ENCODE data around the gene KDM1B.

KDM1B gene

DNA sequence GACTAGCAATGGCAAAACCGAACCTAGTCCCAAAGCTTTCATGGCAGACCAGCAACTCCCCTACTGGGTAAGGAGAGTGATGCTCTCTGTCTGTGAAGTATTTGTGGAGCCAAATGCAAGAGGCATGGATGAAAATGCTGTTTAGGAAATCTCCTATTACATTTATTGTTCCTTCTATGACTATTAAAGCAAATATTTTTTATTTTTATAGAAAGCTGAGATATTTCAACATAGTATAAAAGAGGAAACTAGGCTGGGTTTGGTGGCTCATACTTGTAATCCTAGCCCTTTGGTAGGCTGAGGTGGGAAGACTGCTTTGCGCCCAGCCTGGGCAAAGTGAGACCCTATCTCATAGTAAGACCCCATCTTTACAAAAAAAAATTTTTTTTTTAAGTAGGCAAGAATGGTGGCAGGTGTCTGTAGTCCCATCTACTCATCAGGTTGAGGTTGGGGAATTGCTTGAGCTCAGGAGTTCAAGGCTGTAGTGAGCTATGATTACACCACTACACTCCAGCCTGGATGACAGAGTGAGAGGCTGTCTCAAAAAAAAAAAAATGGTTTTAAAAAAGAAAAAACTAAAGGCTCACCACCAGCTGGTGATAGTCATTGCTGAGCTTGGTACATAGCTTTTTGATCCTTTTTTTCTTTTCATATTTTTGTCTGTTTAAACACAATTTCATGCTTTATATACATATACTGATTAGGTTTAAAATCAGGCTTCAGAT is 11.3 kb downstream of the KDM1B start:
- TF ChIP-seq, protein P1, sequence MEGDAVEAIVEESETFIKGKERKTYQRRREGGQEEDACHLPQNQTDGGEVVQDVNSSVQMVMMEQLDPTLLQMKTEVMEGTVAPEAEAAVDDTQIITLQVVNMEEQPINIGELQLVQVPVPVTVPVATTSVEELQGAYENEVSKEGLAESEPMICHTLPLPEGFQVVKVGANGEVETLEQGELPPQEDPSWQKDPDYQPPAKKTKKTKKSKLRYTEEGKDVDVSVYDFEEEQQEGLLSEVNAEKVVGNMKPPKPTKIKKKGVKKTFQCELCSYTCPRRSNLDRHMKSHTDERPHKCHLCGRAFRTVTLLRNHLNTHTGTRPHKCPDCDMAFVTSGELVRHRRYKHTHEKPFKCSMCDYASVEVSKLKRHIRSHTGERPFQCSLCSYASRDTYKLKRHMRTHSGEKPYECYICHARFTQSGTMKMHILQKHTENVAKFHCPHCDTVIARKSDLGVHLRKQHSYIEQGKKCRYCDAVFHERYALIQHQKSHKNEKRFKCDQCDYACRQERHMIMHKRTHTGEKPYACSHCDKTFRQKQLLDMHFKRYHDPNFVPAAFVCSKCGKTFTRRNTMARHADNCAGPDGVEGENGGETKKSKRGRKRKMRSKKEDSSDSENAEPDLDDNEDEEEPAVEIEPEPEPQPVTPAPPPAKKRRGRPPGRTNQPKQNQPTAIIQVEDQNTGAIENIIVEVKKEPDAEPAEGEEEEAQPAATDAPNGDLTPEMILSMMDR (IDR thresholded peaks at IDR 0.05): no peak

- TF ChIP-seq, protein P1 (IDR thresholded peaks at IDR 0.05): no peak
These were observed 13.0 kb downstream of the KDM1B start for GRCh38 chr6:18168264-18168663.

GRCh38 chr6:18171871-18172270 is 16.6 kb downstream of the KDM1B start:
- TF ChIP-seq, protein P1 (IDR thresholded peaks at IDR 0.05): no peak

DNA sequence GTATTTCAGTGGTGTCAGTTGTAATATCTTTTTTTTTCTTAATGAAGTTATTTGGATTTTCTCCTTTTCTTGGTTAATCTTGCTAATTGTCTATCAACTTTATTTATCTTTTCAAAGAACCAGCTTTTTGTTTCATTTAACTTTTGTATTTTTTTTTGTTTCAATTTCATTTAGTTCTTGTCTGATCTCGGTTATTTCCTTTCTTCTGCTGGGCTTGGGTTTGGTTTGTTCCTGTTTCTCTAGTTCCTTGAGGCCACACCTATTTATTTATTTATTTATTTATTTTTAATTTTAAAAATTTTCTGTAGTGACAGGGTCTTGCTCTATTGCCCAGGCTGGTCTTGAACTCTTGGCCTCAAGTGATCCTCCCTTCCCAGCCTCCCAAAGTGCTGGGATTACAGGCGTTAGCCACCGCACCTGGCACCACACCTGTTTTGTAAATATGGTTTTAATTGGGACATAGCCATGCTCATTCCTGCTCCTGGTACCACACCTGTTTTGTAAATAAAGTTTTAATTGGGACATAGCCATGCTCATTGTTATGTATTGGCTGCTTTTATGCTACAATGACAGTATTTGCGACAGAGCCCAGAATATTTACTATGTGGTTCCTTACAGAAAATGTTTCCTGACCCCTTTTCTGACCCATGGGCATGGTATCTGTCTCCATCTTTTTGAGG is 22.2 kb downstream of the KDM1B start:
- TF ChIP-seq, protein P1 (IDR thresholded peaks at IDR 0.05): no peak

DNA sequence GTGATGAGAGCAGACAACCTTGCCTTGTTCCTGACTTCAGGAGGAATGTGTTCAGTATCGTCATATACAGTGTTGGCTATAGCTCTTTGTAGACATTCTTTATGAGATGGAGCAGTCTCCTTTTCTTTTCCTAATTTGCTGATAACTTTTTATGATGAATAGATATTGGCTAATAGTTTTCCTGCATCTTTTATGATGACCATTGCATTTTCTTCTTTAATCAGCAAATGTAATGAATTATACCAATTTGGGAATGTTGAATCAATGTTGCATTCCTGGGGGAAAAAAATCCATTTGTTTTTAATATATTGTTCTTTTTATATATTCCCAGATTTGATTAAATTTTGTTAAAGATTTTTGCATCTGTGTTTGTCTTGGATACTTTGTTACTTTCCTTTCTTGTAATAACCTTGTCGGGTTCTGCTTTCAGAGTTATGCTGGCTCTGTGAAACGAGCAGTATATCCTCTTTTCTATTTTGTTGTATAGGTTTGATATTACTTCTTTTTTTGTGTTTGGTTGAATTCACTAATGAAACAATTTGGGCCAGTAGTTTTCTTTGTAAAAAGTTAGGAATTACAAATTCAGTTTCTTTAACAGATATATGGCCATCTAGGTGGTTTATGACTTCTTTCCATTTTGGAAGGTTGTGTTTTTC is 23.9 kb downstream of the KDM1B start:
- TF ChIP-seq, protein P1 (IDR thresholded peaks at IDR 0.05): no peak

- TF ChIP-seq, protein P1 (IDR thresholded peaks at IDR 0.05): no peak
These were observed 24.6 kb downstream of the KDM1B start for GRCh38 chr6:18179770-18180356.

- TF ChIP-seq, protein P1 (IDR thresholded peaks at IDR 0.05): no peak
These were observed 27.3 kb downstream of the KDM1B start for GRCh38 chr6:18182568-18182967.
